Neural cell (in vitro differentiated cells): Measurements from ENCODE around the gene AKR1E2.

Experiments
- CTCF ChIP-seq: fragments of 450-650 bp; IDR thresholded peaks from 2 replicates; pipeline ENCODE4 v1.5.1; 2014; ENCODE audit warnings: antibody characterized with exemption, mild to moderate bottlenecking, moderate library complexity; ENCODE audit not compliant: poor library complexity, severe bottlenecking
- EP300 ChIP-seq: fragments of 450-650 bp; conservative IDR thresholded peaks from 2 replicates; pipeline ENCODE4 v1.6.1; 2014; ENCODE audit warnings: antibody characterized with exemption, mild to moderate bottlenecking, moderate library complexity; ENCODE audit not compliant: poor library complexity, severe bottlenecking
- EZH2 ChIP-seq: fragments of 200-600, 300-800 bp; shearing (Covaris generic), sonication (generic); IDR thresholded peaks from 2 replicates; pipeline ENCODE4 v1.6.1; 2014; ENCODE audit warnings: antibody characterized with exemption, low read length, borderline replicate concordance, mild to moderate bottlenecking; ENCODE audit not compliant: insufficient read depth, poor library complexity, severe bottlenecking
- POLR2AphosphoS5 ChIP-seq: IDR thresholded peaks from 2 replicates; pipeline ENCODE4 v1.6.1; 2012
- RAD21 ChIP-seq: fragments of 450-650 bp; conservative IDR thresholded peaks from 2 replicates; pipeline ENCODE4 v1.6.1; 2014; ENCODE audit warnings: antibody characterized with exemption, mild to moderate bottlenecking, moderate library complexity

- TF ChIP-seq CTCF = no peak
- no peak for TF ChIP-seq EZH2
- TF ChIP-seq RAD21 = no peak
- no peak for TF ChIP-seq POLR2AphosphoS5
- TF ChIP-seq EP300 = no peak
Measured at GRCh38 chr10:4867520-4868356, 41.7 kb downstream of the AKR1E2 start.
